Adrenal gland (tissue), 5 donors: ENCODE data around the gene CHL1.

Experiments
- CTCF ChIP-seq, 6 experiments: fragments of 450-650 bp in 4 of 6; fragments of 200-600 bp in 2 of 6; sonication (generic) in 1 of 6; IDR thresholded peaks; 1 replicate in 5 of 6; 2 replicates in 1 of 6; pipeline versions ENCODE4 v1.5.1 to v1.8.0; 2016 to 2021; ENCODE audit warnings: antibody characterized with exemption in 6 of 6, mild to moderate bottlenecking in 2 of 6, moderate library complexity in 1 of 6
- POLR2A ChIP-seq, 2 donors: fragments of 450-650 bp; IDR thresholded peaks; one replicate each; pipeline ENCODE4 v1.6.1; 2017; ENCODE audit warnings: antibody characterized with exemption in 2 of 2, mild to moderate bottlenecking in 2 of 2, moderate library complexity in 1 of 2
- donor health status: DM: no; HTN: no; CAD: no.

- TF ChIP-seq CTCF (IDR thresholded peaks at IDR 0.05) (no peak), POLR2A (IDR thresholded peaks at IDR 0.05) (no peak)
Measured at GRCh38 chr3:454986-455385, 258.4 kb downstream of the CHL1 start.
